ENCODE data around the gene ERICH3. TPM values are rescaled to one million over a fixed set of nuclear protein-coding genes. Genes with fewer than 3 reads are reported as not detected.

ERICH3 gene
- total and polyA plus RNA-seq, 9 of the 15 experiments (the other 6 are each of a cell fraction or from before 2014, with no cell fraction given) = not detected

DNA sequence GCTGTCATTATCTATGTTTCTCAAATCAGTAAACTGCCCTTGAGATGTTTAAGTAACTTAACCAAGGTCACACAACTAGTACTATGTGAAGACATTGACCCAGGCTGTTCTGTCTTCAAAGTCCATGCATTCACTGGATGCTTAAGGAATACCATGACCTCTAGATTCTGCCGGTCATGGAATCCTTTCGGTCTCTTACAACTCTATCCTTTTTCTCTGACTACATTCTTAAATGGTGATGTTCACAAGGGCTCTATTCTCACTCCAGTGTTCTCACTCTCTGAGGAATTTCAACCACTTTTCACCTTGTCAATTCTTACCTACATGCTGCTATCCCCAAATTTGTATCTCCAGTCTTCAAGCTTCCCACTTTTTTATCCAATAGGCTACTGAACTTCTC lies 44.0 kb upstream of the ERICH3 start:
- H4K20me1 ChIP-seq (replicated peaks; ENCODE audit: control insufficient read depth, insufficient read depth, low read length) = no peaks in the 10 kb centered on the region
- intact Hi-C loops (cut with micrococcal nuclease) (no loop called here), in situ Hi-C loops (cut with MboI) (no loop called here)
- POLR2A ChIA-PET = interaction anchor here (0.6 kb wide), 1 partner anchor 605 kb away, joined by 3 read pairs; no protein-coding TSS in a partner anchor
- no peak for FAIRE-seq
- no peak for ATAC-seq
- H2AFZ ChIP-seq (ENCODE audit: low read depth, low read length) = no peak overlapping the region
- no peaks in the 10 kb centered on the region for H3K79me2 ChIP-seq (ENCODE audit: control insufficient read depth, insufficient read depth, low read length)
- no peaks in the 10 kb centered on the region for H3K4me1 ChIP-seq (replicated peaks in 1 of 2; ENCODE audit: control insufficient read depth in 2 of 2, insufficient read depth in 2 of 2, low read length in 2 of 2)
- CTCF ChIA-PET (ENCODE audit: low intra/inter-chr PET ratio) = no interaction called here
- no peak overlapping the region for H3K4me3 ChIP-seq
- no peaks in the 10 kb centered on the region for H3K9me3 ChIP-seq (replicated peaks; ENCODE audit: control insufficient read depth, insufficient read depth, low read depth, low read length)
- BruUV-seq (replicated peaks) = no TSS peak
- no peaks in the 10 kb centered on the region for H3K27me3 ChIP-seq (ENCODE audit: control insufficient read depth in 2 of 2, insufficient read depth in 2 of 2, low read length in 2 of 2)
- H3K4me2 ChIP-seq (ENCODE audit: insufficient read depth, low read length) = no peak overlapping the region
- no peak overlapping the region for H3K27ac ChIP-seq (ENCODE audit: extremely low read depth, low read depth, low read length)
- 100% methylated on average over 2 of the region's 2 CpGs for WGBS (ENCODE audit: insufficient coverage, low coverage, missing lambda C conversion rate)
- H3K36me3 ChIP-seq (ENCODE audit: control insufficient read depth, insufficient read depth, low read length) = peaks cover 85% of the 10 kb centered on the region
- H3K9me1 ChIP-seq (ENCODE audit: control insufficient read depth, insufficient read depth, low read length) = no peaks in the 10 kb centered on the region
- no peak for DNase-seq (ENCODE audit: extremely low read depth in 1 of 4, low spot score in 3 of 4)
- no peak overlapping the region for H3K9ac ChIP-seq (ENCODE audit: insufficient read depth in 1 of 2, low read depth in 2 of 2, low read length in 2 of 2)
- TF ChIP-seq, protein P1, sequence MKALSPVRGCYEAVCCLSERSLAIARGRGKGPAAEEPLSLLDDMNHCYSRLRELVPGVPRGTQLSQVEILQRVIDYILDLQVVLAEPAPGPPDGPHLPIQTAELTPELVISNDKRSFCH (CRISPR knock-in tag; IDR thresholded peaks at IDR 0.05) = no peak
- TF ChIP-seq, protein P1 (tag; IDR thresholded peaks at IDR 0.05) = no peak
- TF ChIP-seq RBM14 (IDR thresholded peaks at IDR 0.05; ENCODE audit: borderline replicate concordance, insufficient read depth, low read depth, low read length) (no peak), ELF4 (CRISPR knock-in tag; IDR thresholded peaks at IDR 0.05) (no peak), ZNF584 (CRISPR knock-in tag; IDR thresholded peaks at IDR 0.05; ENCODE audit: low read depth) (no peak), PHF20 (IDR thresholded peaks at IDR 0.05; ENCODE audit: partially characterized antibody) (no peak), YBX1 (IDR thresholded peaks at IDR 0.05) (no peak), RFX5 (IDR thresholded peaks at IDR 0.05; ENCODE audit: low read depth, low read length) (no peak), ZNF57 (CRISPR knock-in tag; IDR thresholded peaks at IDR 0.05) (no peak), DMBX1 (CRISPR knock-in tag; IDR thresholded peaks at IDR 0.05; ENCODE audit: borderline replicate concordance) (no peak)
- TF ChIP-seq, protein P2, sequence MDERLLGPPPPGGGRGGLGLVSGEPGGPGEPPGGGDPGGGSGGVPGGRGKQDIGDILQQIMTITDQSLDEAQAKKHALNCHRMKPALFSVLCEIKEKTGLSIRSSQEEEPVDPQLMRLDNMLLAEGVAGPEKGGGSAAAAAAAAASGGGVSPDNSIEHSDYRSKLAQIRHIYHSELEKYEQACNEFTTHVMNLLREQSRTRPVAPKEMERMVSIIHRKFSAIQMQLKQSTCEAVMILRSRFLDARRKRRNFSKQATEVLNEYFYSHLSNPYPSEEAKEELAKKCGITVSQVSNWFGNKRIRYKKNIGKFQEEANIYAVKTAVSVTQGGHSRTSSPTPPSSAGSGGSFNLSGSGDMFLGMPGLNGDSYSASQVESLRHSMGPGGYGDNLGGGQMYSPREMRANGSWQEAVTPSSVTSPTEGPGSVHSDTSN (CRISPR knock-in tag; IDR thresholded peaks at IDR 0.05; ENCODE audit: low read depth) = no peak
- TF ChIP-seq, protein P2 (tag; conservative IDR thresholded peaks at IDR 0.05; ENCODE audit: low read depth) = no peak
- TF ChIP-seq, protein P3, sequence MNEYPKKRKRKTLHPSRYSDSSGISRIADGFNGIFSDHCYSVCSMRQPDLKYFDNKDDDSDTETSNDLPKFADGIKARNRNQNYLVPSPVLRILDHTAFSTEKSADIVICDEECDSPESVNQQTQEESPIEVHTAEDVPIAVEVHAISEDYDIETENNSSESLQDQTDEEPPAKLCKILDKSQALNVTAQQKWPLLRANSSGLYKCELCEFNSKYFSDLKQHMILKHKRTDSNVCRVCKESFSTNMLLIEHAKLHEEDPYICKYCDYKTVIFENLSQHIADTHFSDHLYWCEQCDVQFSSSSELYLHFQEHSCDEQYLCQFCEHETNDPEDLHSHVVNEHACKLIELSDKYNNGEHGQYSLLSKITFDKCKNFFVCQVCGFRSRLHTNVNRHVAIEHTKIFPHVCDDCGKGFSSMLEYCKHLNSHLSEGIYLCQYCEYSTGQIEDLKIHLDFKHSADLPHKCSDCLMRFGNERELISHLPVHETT (CRISPR knock-in tag; conservative IDR thresholded peaks at IDR 0.05 in 1 of 2, IDR thresholded peaks at IDR 0.05 in 1 of 2) = no peak
- TF ChIP-seq, protein P4, sequence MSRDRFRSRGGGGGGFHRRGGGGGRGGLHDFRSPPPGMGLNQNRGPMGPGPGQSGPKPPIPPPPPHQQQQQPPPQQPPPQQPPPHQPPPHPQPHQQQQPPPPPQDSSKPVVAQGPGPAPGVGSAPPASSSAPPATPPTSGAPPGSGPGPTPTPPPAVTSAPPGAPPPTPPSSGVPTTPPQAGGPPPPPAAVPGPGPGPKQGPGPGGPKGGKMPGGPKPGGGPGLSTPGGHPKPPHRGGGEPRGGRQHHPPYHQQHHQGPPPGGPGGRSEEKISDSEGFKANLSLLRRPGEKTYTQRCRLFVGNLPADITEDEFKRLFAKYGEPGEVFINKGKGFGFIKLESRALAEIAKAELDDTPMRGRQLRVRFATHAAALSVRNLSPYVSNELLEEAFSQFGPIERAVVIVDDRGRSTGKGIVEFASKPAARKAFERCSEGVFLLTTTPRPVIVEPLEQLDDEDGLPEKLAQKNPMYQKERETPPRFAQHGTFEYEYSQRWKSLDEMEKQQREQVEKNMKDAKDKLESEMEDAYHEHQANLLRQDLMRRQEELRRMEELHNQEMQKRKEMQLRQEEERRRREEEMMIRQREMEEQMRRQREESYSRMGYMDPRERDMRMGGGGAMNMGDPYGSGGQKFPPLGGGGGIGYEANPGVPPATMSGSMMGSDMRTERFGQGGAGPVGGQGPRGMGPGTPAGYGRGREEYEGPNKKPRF (IDR thresholded peaks at IDR 0.05; ENCODE audit: low read depth, low read length) = no peak
- TF ChIP-seq, protein P5, sequence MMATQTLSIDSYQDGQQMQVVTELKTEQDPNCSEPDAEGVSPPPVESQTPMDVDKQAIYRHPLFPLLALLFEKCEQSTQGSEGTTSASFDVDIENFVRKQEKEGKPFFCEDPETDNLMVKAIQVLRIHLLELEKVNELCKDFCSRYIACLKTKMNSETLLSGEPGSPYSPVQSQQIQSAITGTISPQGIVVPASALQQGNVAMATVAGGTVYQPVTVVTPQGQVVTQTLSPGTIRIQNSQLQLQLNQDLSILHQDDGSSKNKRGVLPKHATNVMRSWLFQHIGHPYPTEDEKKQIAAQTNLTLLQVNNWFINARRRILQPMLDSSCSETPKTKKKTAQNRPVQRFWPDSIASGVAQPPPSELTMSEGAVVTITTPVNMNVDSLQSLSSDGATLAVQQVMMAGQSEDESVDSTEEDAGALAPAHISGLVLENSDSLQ (IDR thresholded peaks at IDR 0.05) = no peak
